B cell (primary cell): ENCODE data around the gene PLA2G4D.

Source experiments
- CTCF ChIP-seq: fragments of 200-600 bp; IDR thresholded peaks from one replicate; pipeline ENCODE4 v1.8.0; 2022; ENCODE audit warnings: antibody characterized with exemption, mild to moderate bottlenecking
- EZH2 ChIP-seq: IDR thresholded peaks from 2 replicates; pipeline ENCODE4 v1.6.1; 2012; ENCODE audit warnings: borderline replicate concordance, low read depth, mild to moderate bottlenecking, moderate library complexity, low read length; ENCODE audit not compliant: insufficient read depth, poor library complexity, severe bottlenecking

DNA sequence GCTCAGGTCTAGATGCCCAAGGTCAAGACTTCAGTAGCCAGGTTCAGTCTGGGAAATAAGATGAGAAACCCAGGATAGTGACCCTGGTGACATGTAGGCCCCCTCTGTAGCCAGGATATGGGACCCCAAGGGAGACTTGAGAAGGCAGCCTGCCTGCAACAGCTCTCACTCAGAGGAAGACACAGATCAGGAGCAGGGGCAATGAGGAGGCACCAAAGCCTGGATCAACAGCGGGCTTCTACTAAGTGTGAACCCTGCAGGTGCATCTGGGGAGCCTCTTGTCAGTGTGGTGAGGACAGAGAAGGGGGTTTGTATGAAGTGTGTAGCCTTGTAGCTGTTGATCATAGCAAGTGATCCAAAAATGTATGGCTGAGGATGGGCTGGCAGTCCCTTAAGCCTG, 36.6 kb upstream of the PLA2G4D start:
- TF ChIP-seq CTCF (no peak), EZH2 (no peak)
